HG03558 (cell line): ENCODE data around the gene TYW5.
"Not testable (repeated sequence)": the region's sequence is repeated elsewhere in the genome, so short reads cannot be mapped to it uniquely, and the experiment has no call there.

Experiments
- ATAC-seq: cut with Tn5 transposase; IDR thresholded peaks from one replicate; pipeline ENCODE4 v1.9.1; 2021; ENCODE audit warnings: moderate number of reproducible peaks; ENCODE audit not compliant: unreplicated experiment; ENCODE audit errors: extremely low read depth

TYW5 gene

GRCh38 chr2:199926806-199927205 lies 28.5 kb downstream of the TYW5 start:
- no peak for ATAC-seq

- no peak for ATAC-seq
Observed at GRCh38 chr2:199923924-199924323, 31.4 kb downstream of the TYW5 start.

- no peak for ATAC-seq
Observed at GRCh38 chr2:199922856-199923255, 32.4 kb downstream of the TYW5 start.

- no peak for ATAC-seq
Observed at GRCh38 chr2:199916980-199917379, 38.3 kb downstream of the TYW5 start.

- ATAC-seq: no peak
Observed at GRCh38 chr2:199914372-199914958, 40.8 kb downstream of the TYW5 start.

- not testable (repeated sequence) for ATAC-seq
Observed at GRCh38 chr2:199912553-199913114, 42.7 kb downstream of the TYW5 start.

- no peak for ATAC-seq
Observed at GRCh38 chr2:199911877-199912161, 43.5 kb downstream of the TYW5 start.

GRCh38 chr2:199911052-199911876 lies 44.0 kb downstream of the TYW5 start, which contains the start of gene C2orf69:
Gene C2orf69 (plus strand): TSS chr2:199911293. CDS start chr2:199911439, 146 bp downstream.
- ATAC-seq: peak; percentile 76

- ATAC-seq: no peak
Observed at GRCh38 chr2:199910338-199911051, 44.8 kb downstream of the TYW5 start.

GRCh38 chr2:199907008-199907714 lies 48.1 kb downstream of the TYW5 start:
- no peak for ATAC-seq

- ATAC-seq: no peak
Observed at GRCh38 chr2:199903111-199903510, 52.2 kb downstream of the TYW5 start.

- no peak for ATAC-seq
Observed at GRCh38 chr2:199902486-199903110, 52.7 kb downstream of the TYW5 start.

- no peak for ATAC-seq
Observed at GRCh38 chr2:199901942-199902341, 53.3 kb downstream of the TYW5 start.

- ATAC-seq: no peak
Observed at GRCh38 chr2:199896617-199897016, 58.7 kb downstream of the TYW5 start.

- ATAC-seq: no peak
Observed at GRCh38 chr2:199895406-199895805, 59.9 kb downstream of the TYW5 start.

GRCh38 chr2:199883474-199884212 lies 71.6 kb downstream of the TYW5 start:
- ATAC-seq: no peak

- ATAC-seq: no peak
Observed at GRCh38 chr2:199882667-199883066, 72.6 kb downstream of the TYW5 start.
